ENCODE results near the gene TSC22D3.

GRCh38 chrX:107686026-107686425 is 89.6 kb downstream of the TSC22D3 start:
- no peak for TF ChIP-seq CTCF (IDR thresholded peaks at IDR 0.05; ENCODE audit: low read length)
- TF ChIP-seq EZH2 (IDR thresholded peaks at IDR 0.05; ENCODE audit: borderline replicate concordance, low read length) = no peak

Data from OCI-LY1 (cell line).